Cardiac muscle cell (in vitro differentiated cells and primary cell): ENCODE measurements around the gene CA9. TPM values are rescaled to one million over a fixed set of nuclear protein-coding genes. Genes with fewer than 3 reads are reported as not detected.

Source experiments
- DNase-seq, 2 donors: peaks; one replicate each; pipeline versions ENCODE4 v3.0.0 to v3.0.0-alpha.2; 2010 to 2017; ENCODE audit warnings: low read depth in 1 of 2, low spot score in 1 of 2
- H3K27ac ChIP-seq: fragments of 200-600 bp; sonication (generic); 2 replicates; pipeline ENCODE4 v1.5.1; 2016
- H3K27me3 ChIP-seq: fragments of 200-600 bp; sonication (generic); 2 replicates; pipeline ENCODE4 v1.6.0; 2016; ENCODE audit warnings: control low read depth
- H3K36me3 ChIP-seq: fragments of 200-600 bp; sonication (generic); 2 replicates; pipeline ENCODE4 v1.5.1; 2016; ENCODE audit warnings: control low read depth
- H3K4me1 ChIP-seq: fragments of 200-600 bp; sonication (generic); 2 replicates; pipeline ENCODE4 v1.8.1; 2017; ENCODE audit warnings: low read depth, mild to moderate bottlenecking, mixed run types
- H3K4me3 ChIP-seq: fragments of 200-600 bp; sonication (generic); 2 replicates; pipeline ENCODE4 v1.5.1; 2016; ENCODE audit warnings: mild to moderate bottlenecking
- H3K9me3 ChIP-seq: fragments of 200-600 bp; sonication (generic); 2 replicates; pipeline ENCODE4 v1.5.1; 2017; ENCODE audit warnings: low read depth, mild to moderate bottlenecking, control low read depth
- polyA plus RNA-seq: library from polyadenylated mRNA; unstranded; fragments of >200 nt; fragmentation: Nextera tagmentation; extraction: Ambion mirVana; gene quantifications from 2 replicates; pipeline ENCODE4 v1.2.1, GENCODE V29; 2016
- total RNA-seq: library from RNA; depleted of rRNA; stranded (reverse); fragments of >200 nt; gene quantifications from 2 replicates; pipeline ENCODE4 v1.2.3, GENCODE V29; 2016
- TF ChIP-seq, protein P1 (sequence below): IDR thresholded peaks from 2 replicates; pipeline ENCODE4 v1.5.1; 2012; ENCODE audit warnings: low read depth, mild to moderate bottlenecking, low read length

The CA9 gene
- 2.4 and 3.1 TPM in 2 replicates for total RNA-seq
- polyA plus RNA-seq: 2.6 and 4.9 TPM in 2 replicates

DNA sequence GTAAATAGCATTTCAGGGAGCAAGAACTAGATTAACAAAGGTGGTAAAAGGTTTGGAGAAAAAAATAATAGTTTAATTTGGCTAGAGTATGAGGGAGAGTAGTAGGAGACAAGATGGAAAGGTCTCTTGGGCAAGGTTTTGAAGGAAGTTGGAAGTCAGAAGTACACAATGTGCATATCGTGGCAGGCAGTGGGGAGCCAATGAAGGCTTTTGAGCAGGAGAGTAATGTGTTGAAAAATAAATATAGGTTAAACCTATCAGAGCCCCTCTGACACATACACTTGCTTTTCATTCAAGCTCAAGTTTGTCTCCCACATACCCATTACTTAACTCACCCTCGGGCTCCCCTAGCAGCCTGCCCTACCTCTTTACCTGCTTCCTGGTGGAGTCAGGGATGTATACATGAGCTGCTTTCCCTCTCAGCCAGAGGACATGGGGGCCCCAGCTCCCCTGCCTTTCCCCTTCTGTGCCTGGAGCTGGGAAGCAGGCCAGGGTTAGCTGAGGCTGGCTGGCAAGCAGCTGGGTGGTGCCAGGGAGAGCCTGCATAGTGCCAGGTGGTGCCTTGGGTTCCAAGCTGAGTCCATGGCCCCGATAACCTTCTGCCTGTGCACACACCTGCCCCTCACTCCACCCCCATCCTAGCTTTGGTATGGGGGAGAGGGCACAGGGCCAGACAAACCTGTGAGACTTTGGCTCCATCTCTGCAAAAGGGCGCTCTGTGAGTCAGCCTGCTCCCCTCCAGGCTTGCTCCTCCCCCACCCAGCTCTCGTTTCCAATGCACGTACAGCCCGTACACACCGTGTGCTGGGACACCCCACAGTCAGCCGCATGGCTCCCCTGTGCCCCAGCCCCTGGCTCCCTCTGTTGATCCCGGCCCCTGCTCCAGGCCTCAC lies at the start of gene CA9:
CA9 (plus strand) TSS at position 797 of the 893 bp plus-strand sequence; CDS start at position 829, 32 bp downstream.
- H3K4me1 ChIP-seq: no peaks in the 10 kb centered on the region
- no peaks in the 10 kb centered on the region for H3K36me3 ChIP-seq
- no peaks in the 10 kb centered on the region for H3K27me3 ChIP-seq
- DNase-seq: no peak
- H3K4me3 ChIP-seq: no peak within 1 kb of the TSS
- H3K27ac ChIP-seq: no peak within 1 kb of the TSS
- TF ChIP-seq, protein P1, sequence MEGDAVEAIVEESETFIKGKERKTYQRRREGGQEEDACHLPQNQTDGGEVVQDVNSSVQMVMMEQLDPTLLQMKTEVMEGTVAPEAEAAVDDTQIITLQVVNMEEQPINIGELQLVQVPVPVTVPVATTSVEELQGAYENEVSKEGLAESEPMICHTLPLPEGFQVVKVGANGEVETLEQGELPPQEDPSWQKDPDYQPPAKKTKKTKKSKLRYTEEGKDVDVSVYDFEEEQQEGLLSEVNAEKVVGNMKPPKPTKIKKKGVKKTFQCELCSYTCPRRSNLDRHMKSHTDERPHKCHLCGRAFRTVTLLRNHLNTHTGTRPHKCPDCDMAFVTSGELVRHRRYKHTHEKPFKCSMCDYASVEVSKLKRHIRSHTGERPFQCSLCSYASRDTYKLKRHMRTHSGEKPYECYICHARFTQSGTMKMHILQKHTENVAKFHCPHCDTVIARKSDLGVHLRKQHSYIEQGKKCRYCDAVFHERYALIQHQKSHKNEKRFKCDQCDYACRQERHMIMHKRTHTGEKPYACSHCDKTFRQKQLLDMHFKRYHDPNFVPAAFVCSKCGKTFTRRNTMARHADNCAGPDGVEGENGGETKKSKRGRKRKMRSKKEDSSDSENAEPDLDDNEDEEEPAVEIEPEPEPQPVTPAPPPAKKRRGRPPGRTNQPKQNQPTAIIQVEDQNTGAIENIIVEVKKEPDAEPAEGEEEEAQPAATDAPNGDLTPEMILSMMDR: no peak
- H3K9me3 ChIP-seq: no peaks in the 10 kb centered on the region

DNA sequence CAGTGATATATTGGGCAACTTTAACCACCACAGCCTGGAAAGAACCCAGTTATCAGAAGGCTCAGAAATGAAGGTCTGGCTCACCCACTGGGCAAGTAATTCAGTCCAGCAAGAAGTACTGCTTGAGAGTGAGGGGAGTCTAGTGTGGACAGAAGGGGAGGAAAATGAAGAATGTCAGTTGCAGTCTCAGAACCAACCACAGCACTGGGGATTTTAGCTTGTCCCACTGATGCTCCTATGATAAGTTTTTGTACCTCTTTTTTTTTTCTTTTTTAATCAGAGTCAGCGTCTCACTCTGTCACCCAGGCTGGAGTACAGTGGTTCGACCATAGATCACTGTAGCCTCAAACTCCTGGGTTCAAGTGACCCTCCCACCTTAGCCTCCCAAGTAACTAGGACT lies 46.2 kb upstream of the CA9 start:
- Histone ChIP-seq H3K9me3 (no peaks in the 10 kb centered on the region), H3K36me3 (no peaks in the 10 kb centered on the region), H3K4me1 (no peaks in the 10 kb centered on the region), H3K4me3 (no peak overlapping the region), H3K27me3 (no peaks in the 10 kb centered on the region), H3K27ac (no peak overlapping the region)
- peak in 1 of 2 donors; percentile 26 for DNase-seq
- TF ChIP-seq, protein P1: no peak

DNA sequence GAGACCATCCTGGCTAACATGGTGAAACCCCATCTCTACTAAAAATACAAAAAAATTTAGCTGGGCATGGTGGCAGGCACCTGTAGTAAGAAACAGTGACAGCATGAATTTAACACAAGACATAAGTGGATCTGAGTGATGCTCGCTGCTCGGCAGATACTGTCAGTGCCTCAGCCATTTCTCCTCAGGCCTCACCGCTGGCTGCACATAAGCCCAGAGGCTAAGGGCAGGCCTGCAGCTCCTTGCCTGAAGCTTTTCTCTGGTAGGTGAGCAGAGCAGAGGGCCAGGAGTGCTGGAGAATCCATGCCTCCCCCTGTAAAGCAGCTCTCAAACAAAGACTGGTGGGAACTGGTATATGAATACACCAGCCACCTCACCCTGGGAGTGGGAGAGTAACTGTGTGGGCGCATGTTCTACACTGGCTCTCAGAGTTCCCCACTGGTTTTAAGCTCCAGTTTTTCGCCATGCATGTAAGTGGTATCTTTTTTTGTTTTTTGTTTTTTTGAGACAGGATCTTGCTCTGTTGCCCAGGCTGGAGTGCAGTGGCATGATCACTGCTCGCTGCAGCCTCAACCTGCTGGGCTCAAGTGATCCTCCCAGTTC lies 45.2 kb upstream of the CA9 start:
- Histone ChIP-seq H3K36me3 (no peaks in the 10 kb centered on the region), H3K27ac (no peak overlapping the region), H3K4me3 (no peak overlapping the region), H3K4me1 (no peaks in the 10 kb centered on the region), H3K9me3 (no peaks in the 10 kb centered on the region), H3K27me3 (no peaks in the 10 kb centered on the region)
- TF ChIP-seq, protein P1: no peak
- no peak for DNase-seq

DNA sequence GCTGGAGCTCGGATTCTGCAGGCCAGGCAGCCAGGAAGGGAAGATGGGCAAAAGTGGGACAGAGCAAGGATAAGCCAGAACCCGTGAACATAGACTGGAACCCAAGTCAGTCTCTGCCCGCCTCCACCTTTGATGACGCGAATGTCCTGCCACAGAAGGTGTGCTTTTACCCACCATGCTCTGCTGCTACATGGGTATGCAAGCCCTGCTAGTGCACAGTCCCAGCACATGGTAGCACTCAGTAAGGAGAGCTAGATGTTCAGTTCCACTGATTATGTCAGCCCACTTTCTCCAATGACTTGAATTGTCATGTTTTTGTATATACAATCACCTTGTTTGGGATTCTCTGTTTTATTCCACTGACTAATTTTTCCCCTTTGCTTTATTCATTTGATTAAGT lies 44.1 kb upstream of the CA9 start:
- H3K4me1 ChIP-seq: no peaks in the 10 kb centered on the region
- TF ChIP-seq, protein P1: no peak
- H3K36me3 ChIP-seq: no peaks in the 10 kb centered on the region
- H3K9me3 ChIP-seq: no peaks in the 10 kb centered on the region
- no peak overlapping the region for H3K4me3 ChIP-seq
- no peaks in the 10 kb centered on the region for H3K27me3 ChIP-seq
- no peak for DNase-seq
- no peak overlapping the region for H3K27ac ChIP-seq

DNA sequence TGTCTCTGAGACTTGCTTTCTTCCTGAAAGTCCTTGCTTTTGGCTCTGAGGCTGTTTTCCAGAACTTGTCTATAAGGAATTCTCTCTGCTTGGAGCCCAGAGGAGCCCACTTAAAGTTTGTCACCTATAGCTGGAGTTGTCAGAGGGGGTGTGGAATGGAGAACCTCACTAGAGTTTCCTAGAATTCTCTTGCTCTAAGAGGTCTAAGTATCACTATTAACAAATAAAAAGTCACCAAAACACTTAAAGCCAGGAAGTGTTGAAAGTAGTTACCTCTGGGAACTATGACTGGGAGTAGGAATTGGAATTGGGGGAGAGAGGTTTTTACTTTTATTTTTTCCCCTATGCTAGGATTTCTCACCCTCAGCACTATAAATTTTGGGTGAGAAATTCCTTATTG lies 38.0 kb upstream of the CA9 start:
- Histone ChIP-seq H3K36me3 (no peaks in the 10 kb centered on the region), H3K27ac (peak overlapping the region; percentile 82), H3K27me3 (no peaks in the 10 kb centered on the region), H3K4me1 (peaks cover 9% of the 10 kb centered on the region), H3K9me3 (no peaks in the 10 kb centered on the region), H3K4me3 (no peak overlapping the region)
- DNase-seq: no peak
- TF ChIP-seq, protein P1: no peak
